Measurements from ENCODE around the gene GGTLC1.

The GGTLC1 gene

GRCh38 chr20:23963941-23964340 is 24.6 kb downstream of the GGTLC1 start:
- no peak for DNase-seq (ENCODE audit: low spot score)

- DNase-seq (ENCODE audit: low spot score): no peak
Observed at GRCh38 chr20:23962272-23962671, 26.3 kb downstream of the GGTLC1 start.

GRCh38 chr20:23959054-23959453 is 29.5 kb downstream of the GGTLC1 start:
- no peak for DNase-seq (ENCODE audit: low spot score)

- no peak for DNase-seq (ENCODE audit: low spot score)
Observed at GRCh38 chr20:23955896-23956295, 32.7 kb downstream of the GGTLC1 start.

- DNase-seq (ENCODE audit: low spot score): no peak
Observed at GRCh38 chr20:23954008-23954745, 34.4 kb downstream of the GGTLC1 start.

- no peak for DNase-seq (ENCODE audit: low spot score)
Observed at GRCh38 chr20:23946206-23946605, 42.4 kb downstream of the GGTLC1 start.

- DNase-seq (ENCODE audit: low spot score): no peak
Observed at GRCh38 chr20:23943304-23943703, 45.3 kb downstream of the GGTLC1 start.

- DNase-seq (ENCODE audit: low spot score): no peak
Observed at GRCh38 chr20:23939641-23940040, 48.9 kb downstream of the GGTLC1 start.

GRCh38 chr20:23939063-23939462 is 49.5 kb downstream of the GGTLC1 start:
- DNase-seq (ENCODE audit: low spot score): no peak

- DNase-seq (ENCODE audit: low spot score): no peak
Observed at GRCh38 chr20:23938118-23938438, 50.5 kb downstream of the GGTLC1 start.

GRCh38 chr20:23937303-23938117 is 51.1 kb downstream of the GGTLC1 start:
- peak; percentile 75 for DNase-seq (ENCODE audit: low spot score)
